Parietal lobe (tissue), 1 donor: ENCODE measurements around the gene GGT7. TPM values are rescaled to one million over a fixed set of nuclear protein-coding genes. Genes with fewer than 3 reads are reported as not detected.

Experiments
- total RNA-seq: library from RNA; depleted of rRNA; stranded (reverse); fragments of >200 nt; gene quantifications from one replicate; pipeline ENCODE4 v1.2.3, GENCODE V29; 2014

The GGT7 gene, protein sequence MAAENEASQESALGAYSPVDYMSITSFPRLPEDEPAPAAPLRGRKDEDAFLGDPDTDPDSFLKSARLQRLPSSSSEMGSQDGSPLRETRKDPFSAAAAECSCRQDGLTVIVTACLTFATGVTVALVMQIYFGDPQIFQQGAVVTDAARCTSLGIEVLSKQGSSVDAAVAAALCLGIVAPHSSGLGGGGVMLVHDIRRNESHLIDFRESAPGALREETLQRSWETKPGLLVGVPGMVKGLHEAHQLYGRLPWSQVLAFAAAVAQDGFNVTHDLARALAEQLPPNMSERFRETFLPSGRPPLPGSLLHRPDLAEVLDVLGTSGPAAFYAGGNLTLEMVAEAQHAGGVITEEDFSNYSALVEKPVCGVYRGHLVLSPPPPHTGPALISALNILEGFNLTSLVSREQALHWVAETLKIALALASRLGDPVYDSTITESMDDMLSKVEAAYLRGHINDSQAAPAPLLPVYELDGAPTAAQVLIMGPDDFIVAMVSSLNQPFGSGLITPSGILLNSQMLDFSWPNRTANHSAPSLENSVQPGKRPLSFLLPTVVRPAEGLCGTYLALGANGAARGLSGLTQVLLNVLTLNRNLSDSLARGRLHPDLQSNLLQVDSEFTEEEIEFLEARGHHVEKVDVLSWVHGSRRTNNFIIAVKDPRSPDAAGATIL
- 26.9 TPM for total RNA-seq

GRCh38 chr20:34872622-34873224 lies at the start of gene GGT7:
TSS of gene GGT7 (minus strand) at chr20:34872856. CDS start at chr20:34872815, 41 bp downstream.

DNA sequence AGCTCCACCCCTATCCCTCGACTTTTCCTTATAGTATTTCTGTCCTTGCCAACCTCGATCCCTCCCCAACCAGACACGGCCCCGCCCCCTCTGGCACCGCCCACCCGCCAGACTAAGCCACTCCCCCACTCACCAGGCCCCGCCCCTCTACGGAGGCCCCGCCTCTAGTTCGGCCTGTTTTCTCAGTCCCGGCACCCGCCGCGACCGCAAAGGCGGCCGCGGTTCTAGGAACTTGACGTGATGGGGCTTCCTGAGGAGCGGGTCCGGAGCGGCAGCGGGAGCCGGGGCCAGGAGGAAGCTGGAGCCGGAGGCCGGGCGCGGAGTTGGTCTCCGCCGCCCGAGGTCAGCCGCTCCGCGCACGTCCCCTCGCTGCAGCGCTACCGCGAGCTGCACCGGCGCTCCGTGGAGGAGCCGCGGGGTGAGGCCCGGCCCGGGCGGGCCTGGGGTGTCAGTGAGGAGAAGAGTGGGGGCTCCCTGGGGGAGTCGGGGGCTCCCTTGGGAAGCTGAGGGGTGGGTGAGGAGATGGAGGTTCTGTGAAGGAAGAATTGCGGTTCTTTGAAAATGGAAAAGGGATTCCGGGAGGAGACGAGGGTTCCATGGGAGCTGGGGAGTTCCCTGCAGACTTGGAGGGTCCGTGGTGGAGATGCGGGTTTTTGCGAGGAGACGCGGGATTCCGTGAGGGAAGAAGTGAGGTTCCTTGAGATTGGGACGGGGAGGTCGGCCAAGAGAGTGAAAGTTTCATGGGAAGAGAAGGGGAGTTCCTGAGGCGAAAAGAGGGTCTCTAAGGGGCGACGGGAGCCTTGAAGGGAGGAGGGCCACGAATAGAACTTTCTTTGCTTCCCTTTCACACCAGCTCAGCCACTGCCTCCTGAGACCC lies 4.0 kb upstream of the GGT7 start, which contains the start of gene ACSS2:
TSS of gene ACSS2 (plus strand) at position 207 of the 877 bp plus-strand sequence. CDS start at position 241, 34 bp downstream.

DNA sequence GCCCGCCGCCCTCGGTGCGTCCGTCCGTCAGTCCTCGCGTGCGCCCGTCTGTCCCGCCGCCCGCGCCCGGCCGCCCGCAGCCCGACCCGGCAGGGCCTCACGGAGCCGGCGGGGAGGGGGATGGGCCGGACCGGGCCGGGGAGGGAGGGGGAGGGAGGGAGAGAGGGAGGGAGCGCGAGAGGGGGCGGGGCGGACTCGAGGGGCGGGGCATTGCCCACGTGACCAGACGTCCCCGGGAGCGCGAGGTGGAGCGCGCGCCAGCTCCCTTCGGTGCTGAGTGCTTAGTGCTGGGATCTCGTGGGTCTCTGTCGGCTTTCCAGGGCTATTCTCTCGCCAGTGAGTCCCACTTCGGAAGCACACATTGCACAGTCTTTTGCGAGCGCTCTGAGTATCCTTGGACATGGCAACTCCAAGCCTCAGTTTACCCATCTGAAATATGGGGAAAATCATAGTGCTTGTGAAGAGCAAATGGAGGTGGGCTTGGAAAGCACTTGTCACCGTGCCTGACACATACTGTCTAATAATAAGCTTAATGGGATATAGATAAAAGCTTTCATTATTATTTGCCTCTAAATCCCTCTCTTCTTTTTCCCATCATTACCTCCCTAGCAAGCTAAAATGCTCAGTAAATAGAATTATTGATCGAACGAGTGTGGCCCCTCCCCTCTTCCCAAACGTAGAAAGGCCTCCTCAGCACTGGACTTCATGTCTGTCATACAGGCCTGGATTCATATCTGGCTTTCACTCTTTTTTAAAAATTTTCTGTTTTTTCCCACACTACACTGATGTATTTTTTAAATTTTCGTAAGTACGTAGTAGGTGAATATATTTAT lies 46.9 kb downstream of the GGT7 start, which contains the start of gene NCOA6:
TSS of gene NCOA6 (minus strand) at position 122 of the 833 bp plus-strand sequence. CDS start 43,296 bp downstream, outside the sequence.

Other genes with a start within 250 kb of the GGT7 start
- gene PIGU, start 195.8 kb downstream of the GGT7 start, total RNA-seq, result 30.0 TPM
- 9.1 TPM for gene TP53INP2, start 168.5 kb downstream of the GGT7 start, total RNA-seq
- 51.6 TPM for gene NCOA6, start 47.2 kb downstream of the GGT7 start, total RNA-seq
- 37.9 TPM for gene ACSS2, start 3.8 kb upstream of the GGT7 start, total RNA-seq
- 41.9 TPM for gene GSS, start 83.0 kb upstream of the GGT7 start, total RNA-seq
- gene MYH7B, start 83.0 kb upstream of the GGT7 start, total RNA-seq, result 0.31 TPM
- gene TRPC4AP, start 220.0 kb upstream of the GGT7 start, total RNA-seq, result 70.1 TPM